Activated naive CD4-positive, alpha-beta T cell (primary cell): ENCODE measurements around the gene MINDY4.

Experiments
- DNase-seq, 4 experiments: peaks; one replicate each; lab custom pipeline; 2025; lab: John Stamatoyannopoulos, UW

The MINDY4 gene

DNA sequence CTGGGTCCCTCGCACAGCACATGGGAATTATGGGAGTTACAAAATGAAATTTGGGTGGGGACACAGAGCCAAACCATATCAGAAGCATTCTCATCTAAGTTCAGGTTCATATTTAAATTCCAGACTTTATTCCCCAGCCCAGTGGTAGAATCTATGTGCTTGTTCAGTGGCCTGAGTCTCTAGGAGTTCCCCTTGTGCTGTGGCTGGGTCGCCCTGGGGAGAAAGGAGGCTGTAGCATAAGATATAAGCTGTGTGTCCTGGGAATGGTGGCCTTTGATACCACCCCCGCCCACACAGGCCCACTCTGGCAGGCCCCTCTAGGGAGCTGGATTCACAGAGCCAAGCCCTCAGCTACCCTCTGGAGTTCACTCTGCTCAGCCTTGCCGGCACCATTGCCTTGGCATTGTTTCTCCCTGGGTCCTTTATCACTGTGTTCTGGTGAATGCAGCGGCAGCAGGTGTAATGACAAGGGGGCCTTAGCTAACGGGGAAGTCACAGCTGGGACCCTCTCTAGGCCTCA is 64.2 kb downstream of the MINDY4 start:
- DNase-seq = no peak

DNA sequence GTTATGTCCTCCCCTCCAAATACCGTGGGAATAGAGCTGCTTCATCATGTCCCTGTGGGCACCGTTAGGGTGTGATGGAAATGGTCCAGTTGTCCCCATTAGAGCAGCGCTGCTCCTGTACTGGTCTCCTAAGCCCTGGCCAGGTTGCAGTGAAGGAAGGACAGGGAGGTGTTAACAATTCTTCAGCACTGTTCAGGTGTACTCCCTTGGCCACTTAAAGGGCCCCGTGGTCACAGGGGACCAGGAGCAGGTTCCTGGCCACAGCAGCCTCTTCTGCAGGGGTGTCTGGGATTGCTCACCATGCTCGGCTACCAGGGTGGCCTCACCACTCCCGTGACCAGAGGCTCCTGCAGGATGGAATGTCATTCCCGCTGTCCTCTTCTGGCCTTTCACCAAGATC is 65.8 kb downstream of the MINDY4 start:
- DNase-seq = no peak

DNA sequence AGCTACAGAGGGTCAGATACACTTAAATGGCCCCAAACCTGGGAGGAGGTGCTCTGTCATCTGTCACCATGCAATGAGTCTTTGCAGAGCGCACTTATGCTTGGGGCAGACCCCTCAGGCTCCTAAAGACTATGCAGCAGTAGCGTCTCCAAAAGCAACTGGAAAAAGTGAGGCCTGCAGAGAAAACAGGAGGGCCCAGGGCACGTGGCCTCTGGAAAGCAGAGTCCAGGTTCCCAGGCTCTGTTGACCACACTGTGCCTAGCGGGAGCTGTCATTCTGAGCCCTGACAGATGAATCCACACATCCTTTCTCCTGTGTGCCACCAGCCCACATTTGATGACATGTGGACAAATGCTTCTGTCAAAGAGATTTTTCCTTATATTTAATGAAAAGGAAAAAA is 66.4 kb downstream of the MINDY4 start:
- no peak for DNase-seq

DNA sequence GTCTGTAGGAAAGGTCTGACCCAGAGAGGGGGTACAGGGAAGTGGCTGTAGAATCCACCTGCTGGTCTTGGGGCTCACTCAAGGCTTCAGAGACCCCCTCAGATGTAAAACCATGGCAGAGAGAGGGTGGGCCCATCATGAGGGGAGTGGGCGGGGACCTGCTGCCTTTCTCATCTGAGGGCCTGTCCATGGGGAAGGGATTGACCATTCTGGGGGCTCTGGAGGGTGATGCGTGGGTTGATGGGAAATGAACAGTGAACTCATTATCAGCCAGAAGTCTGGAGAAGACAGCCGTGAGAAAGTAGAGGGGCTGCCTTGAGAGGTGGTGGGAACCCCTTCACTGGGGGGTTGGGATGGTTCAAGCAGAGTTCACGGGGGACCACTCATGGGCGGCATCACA is 66.8 kb downstream of the MINDY4 start:
- no peak for DNase-seq

DNA sequence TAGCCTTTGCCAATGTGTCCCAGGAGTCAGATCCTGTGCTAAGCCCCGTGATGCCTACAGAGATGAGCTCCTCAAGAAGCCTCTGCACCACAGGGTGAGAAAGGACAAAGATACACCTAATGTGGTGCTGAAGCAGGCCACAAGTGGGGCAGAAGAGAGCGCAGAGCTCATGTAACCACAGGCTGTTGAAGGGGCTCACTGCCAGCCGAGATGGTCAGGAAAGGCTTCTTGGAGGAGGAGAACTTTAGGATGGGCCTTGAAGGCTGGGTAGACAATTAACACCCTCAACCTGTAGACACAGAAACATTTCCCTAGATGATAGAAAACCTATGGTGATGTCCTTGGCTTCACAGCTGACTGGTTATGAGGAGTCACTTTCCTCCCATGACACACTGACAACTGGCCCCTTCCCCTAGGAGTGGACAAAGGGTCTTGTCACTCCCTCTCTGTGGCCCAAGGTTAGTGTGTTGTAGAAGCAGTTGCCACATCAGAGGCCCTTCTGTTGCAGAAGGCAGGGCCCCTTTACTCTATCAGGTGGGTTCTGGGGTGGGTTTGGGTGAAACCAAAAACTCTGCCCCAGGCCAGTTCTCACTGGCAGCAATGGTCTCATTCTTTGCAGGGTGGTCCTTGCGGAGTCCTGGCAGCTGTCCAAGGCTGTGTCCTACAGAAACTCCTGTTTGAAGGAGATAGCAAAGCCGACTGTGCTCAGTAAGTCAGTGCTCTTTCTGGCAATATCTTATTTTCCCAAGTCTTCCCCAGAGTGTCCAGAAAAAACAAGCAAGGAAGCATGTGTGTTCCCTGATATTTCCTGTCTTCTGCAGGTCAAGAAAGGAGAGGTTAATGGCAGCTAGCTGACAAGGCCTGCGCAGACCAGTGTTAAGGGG is 69.2 kb downstream of the MINDY4 start:
- DNase-seq = no peak

DNA sequence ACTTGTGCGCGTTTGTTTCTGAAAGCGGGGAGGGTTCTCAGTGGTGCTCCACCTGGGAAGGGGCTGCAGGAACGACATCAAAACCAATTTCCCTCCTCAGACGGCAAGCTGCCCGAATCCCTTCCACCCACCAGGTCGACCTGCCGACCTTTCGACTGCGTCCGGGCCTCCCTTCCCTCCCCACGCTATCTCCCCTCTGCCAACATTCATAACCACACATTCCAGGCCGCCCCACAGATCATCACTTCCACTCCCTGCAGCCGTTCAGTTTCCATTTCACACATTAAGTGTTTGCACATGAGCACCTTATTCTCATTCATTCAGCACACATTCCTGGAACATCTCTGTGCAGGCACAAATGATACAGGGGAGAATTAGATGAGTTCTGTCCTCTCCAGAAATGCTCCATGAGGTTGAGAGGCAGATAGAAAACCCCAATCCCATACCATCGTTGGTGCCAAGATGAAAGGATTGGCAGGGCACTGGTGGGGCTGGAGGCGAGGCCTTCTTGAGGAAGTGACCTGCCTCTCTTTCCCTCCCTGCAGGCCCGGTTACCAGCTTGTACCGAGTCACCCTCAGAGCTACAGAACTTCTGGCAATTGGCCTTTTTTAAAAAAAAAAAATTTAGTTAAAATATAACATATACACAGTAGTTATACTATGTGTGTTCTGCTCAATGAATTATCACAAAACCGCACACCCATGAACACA is 70.0 kb downstream of the MINDY4 start:
- no peak for DNase-seq

DNA sequence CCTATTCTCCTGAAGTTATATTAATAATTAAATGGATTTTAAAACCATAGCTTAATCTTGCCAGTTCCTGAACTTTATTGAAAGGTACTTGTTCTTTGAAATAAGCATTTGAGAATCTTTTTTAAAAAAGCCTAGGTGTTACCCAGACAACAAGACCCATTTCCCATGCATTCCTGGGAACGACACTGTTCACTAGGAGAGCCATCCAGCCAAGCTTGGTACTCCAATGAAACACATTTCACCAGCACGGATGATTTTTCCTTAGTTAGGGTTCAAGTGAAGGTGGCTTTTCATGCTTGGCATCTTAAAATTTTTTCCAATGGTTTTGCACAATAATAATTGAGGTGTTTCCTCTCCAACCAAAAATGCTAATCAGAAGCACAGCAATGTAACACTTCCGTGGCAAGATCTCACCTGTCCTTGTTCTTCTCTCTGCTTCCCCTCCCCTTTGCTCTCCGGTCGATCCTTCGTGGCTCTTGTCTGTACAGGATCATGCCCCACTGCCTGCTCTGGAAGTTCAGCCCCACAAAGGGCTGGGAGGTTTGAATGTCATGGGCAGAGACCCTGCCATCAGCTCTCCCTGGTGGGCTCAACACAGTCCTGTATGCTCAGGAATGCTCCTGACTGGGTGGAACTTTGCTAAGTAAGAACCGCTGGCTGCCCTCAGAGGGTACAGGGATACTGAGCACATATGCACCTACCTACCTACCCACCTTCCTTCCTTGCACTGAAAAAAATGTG is 70.8 kb downstream of the MINDY4 start:
- DNase-seq = no peak

DNA sequence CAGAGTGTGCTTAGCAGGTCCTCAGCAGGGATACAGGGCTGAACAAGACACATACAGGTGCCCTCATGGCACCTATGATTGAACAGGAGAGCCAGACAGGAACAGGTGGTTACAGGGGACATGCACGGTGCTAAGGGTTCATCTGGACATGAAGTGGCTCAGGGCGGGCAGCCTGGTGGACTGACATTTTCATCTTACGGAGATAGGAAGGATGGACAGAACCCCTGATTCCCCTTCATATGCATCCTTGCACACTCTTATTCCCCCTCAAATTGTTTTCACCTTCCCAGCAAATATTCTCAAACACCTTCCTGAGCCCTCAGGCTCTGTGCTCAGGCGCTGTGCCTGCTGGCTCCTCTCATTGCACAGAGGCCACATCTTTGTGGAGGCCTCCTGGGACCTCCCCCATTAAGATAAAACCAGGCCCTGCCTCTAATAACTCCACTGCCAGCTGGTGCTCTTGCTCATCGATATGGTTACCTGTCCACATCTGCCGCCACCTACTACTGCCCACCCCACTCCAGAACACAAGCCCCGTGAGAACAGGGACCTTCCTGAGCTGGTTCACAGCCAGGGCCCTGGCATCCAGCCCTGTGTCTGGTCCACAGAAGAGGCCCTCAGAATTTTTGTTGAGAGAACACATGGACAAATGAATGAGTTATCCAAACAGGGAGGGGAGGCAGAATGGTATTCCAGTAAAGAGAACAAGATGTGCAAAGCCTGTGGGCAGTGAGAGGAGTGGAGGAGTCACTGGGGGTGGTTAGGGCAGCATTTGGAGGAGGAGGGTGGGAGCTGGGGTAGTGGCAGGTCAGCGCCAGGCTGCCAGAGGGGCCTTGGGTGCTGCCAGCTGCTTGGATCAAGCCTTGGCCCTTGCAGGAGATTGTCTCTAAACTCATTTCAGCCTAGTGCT is 71.6 kb downstream of the MINDY4 start:
- DNase-seq = no peak

DNA sequence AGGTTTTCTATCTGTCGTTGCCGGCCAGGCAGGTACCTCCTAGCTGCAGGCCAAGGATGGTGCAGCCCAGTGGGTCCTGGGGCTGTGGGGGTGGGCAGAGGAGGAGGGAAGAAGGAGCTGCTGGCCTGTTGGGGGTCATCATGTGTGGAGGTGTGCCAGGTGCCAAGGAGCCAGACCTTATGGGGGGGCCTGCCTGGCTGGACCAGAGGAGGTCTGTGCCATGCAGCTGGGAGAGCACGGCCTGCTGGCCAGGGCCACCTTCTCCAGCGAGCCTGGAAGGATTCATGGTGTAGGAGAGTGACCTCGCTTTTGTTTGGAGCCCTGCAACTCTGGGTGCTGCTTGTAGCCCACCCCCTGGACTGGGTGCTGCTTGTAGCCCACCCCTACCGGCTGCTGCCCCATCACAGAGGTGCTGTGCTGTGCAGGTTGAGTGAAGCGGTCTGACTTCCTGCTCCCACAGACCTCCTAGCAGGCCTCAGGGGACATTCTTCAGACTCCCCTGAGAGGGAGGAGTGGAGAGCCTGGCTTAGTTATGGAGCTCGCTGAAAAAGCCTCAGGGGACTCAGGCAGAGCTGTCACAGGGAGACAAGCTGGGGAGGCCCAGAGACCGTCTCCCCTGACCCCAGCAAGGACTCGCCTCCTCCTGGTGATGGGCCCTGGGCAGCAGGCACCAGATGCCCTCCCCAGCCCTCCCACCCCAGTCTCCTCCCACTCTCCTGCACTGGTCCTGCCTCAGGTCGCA is 72.7 kb downstream of the MINDY4 start:
- DNase-seq = no peak

DNA sequence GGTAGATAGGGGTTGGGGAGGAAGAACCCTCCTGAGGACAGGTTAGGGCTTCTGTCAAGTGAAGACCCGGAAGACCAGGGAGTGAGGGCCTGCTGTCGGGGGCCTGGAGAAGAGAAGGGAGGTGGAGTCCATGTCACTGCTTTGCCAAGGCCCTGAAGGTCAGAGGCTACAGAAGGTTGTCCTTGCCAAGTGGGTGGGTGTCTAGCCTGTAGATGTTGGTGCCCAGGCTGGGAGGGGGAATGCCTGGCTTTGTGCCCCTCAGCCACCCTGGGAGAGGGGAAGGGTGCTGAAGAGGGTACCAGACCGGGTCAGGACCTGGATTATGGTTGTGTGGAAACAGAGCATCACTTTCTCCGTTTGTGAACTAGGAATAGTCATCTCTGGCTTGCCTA is 73.3 kb downstream of the MINDY4 start:
- DNase-seq = no peak

DNA sequence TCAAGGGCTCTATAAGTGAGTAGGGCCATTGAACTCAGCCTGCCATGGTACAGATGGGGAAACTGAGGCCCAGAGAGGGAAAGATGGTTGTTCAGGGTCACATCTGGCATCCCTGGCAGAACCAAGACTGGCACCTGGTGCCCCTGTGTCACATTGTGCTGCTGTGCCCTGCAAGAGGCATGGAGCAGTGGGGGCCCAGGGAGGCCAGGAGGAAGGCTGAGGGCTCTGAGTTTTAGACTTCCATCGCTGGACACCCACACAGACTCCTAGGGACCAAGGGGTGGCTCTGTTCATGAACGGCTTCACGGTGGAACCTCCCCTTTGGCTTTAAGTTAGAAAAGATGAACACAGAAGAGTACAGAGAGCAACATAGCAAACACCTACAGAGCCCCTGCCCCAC is 73.7 kb downstream of the MINDY4 start:
- DNase-seq = no peak

DNA sequence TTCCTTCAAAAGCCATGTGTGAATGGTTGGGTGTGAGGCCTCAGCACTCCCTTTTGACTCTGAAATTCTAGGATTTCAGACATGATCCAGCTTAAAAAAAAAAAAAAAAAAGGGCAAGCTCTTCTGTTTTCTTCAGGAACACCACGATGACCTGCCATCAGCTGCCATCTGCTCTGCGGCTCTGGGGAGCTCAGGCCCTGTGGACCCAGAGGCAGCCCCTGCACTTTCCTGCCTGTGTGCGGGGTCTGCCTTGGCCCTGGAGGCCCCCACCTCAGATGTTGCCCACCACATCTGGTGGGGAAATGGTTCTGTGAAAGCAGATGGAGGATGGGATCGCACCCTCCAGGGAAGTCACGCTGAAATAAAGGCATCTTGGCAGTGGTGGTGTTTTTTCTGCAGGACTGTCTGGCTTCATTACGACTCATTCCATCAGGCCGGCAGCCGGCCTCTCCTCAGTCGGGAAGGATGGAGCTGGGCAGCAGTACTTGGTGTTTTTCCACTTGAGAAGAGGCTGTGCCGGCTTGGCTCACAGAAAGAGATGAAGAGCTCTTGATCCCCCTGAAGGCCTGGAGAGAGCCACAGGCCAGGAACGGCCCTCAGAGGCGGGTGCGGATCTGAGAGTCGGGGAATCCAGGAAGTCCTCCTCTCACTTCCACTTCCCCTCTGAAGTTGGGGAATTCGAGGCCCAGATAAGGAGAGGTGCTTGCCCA is 74.4 kb downstream of the MINDY4 start:
- no peak for DNase-seq

DNA sequence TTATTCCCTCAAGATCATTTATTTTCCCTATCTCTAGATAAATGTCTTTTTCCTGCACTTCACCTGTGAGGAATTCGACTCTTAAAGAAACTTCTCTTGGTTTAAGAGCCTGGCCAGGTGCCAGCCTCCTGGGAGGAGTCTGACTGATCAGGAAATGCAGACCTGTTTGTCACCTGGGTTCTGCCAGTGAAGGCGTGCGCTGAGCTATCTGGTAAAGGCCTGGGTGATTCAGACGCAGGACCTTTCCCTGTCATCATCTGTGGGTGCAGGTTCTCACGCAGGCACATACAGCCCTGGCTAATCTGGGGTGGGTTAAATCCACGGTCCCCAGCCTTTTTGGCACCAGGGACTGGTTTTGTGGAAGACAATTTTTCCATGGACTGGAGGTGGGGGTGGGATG is 75.2 kb downstream of the MINDY4 start:
- DNase-seq = no peak

DNA sequence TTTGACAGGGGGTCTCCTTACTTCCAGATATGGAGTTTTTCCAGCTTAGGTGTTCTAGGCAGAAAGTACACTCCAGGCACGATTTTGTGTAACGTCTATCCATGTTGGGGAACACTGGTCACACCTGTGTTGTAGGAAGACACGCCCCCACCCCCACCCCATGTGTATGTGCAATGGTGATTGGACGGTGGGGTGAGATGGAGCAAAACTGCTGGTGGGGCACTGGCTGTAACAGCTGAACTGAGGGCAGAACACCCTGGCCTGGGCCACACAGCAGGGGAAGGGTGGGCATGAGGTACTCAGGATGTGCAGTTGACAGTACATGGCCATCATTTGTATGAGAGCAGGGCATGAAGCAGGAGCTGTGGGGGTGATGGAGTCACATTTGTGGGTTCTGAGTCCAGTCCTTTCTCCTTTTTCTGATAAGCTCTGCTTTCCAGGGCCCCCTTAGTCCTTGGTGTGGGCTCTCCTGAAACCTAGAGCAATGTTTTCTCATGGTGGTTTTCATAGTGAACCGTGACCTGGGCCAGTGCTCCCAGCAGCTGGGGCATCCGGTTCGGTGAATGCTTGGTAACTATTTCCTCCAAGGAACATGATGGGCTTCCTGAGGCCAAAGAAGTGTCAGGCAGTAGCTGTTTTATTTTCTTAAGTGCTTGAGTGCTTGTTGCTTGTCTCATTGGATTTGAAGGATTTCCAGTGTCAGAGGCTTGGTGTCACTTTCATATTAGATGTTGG is 77.1 kb downstream of the MINDY4 start:
- no peak for DNase-seq

DNA sequence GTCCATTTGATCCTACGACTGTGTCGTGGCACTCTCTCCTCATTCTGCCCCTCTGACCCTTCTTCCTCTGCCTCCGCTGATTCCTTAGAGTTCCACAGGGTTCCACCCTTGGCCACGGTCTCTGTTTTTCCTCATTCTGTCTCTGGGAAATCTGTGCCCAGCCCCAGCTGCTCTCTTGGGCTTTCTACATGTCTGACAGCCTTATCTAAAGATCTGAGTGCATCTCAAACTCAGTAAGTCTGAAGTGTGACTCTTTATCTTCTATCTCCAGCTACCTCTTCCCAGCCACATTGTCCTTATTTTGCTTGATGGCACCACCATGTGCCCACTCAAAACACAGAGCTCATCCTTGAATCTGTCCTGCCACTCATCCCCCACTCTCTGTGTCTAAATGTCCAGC is 78.3 kb downstream of the MINDY4 start:
- DNase-seq = no peak

DNA sequence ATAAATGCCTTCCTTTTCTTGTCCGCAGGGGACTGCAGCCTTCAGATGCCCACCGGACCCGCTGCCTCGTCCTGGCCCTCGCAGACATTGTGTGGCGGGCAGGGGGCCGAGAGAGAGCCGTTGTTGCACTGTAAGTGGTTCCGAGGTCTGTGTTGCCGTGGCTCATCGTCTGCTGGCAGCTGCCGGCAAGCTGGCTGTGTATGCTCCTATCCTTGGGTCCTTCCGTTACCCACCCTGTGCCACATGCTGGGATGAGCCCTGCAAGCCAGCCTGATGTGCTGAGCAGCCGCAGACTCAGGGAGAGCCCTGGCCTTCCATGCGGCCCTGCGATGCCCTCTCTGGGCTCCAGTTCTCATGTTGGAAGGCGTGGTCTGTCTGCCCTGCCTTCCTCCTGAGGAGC is 79.2 kb downstream of the MINDY4 start:
- no peak for DNase-seq

DNA sequence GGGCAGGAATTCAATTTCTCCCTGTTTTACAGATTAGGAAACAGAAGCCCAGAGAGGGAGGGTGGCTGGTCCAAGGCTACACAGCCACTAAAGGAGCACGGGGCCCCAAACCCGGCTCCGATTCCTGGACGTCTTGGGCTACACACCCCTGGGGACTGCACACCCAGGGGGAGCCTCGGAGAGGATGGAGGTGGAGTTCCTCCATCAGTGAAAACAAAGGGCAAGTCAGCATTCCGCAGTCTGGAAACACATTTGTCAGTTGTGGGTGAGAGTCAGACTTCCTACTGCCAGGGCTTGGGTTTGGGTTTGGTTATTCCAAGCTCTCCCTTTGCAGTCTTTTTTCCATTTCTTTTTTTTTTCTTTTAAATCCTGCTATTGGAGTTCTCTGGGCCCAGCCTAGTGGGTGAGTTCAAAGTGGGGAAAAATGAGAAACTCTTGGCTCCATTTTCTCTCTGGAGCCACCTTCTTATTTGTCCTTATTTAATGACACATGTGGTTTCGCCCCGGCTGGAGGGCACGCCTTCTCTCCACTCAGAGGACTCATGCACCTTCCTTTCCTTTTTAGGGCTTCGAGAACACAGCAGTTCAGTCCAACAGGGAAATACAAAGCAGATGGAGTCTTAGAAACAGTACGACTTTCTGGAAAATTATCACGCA is 80.6 kb downstream of the MINDY4 start:
- no peak for DNase-seq

DNA sequence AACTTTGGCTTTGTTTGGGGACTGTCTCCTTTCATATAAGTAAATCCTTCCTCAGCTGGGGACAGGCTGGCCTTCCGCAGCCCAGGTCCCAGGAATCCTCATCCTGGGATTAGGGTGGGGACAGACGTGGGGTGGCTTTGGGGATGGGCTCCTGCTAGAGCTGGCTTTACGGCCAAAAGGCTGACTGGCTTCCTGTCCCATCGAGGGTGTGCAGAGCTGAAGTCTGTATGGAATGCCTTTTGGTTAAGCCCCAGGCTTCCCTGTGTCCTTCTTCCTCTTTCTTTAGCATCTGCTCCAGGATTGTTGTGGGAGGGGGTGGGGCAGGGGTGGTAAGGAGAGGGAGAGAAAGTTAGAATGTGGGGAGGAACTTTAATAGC is 81.1 kb downstream of the MINDY4 start:
- no peak for DNase-seq

DNA sequence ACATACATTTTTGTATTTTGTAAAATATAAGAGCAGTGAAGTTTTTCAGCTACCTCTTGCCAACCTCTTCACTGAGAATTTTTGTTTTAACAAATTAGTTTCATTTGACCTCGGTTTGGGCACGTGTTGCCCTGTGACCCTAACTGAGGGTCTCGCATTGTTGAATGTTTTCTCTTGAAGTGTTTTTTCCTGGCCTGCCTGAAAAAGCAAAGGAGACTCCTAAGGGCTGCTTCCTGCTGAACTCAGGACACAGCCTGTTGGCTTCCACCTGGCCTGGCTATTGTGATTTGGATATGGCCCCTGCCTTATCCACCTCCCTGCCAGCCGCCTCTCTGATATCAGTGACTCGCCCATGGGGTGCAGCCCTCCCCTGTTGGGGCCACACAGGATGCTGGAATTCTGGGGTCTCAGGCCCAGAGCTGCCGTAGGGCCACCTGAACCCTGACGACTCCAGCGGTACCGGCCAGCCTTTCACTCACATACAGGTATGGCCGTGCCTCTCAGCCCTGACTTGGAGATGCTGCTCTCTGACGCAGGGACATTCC is 81.6 kb downstream of the MINDY4 start:
- DNase-seq = no peak
